H9 (cell line): ENCODE data around the gene MYO18A. TPM values are rescaled to one million over a fixed set of nuclear protein-coding genes. Genes with fewer than 3 reads are reported as not detected.
A peak's percentile ranks its signal among the peaks of the same experiment; 100 is the strongest.

Experiments
- DNase-seq: peaks from one replicate; pipeline ENCODE4 v3.0.0-alpha.2; 2017
- H2AFZ ChIP-seq: one replicate; pipeline ENCODE4 v1.6.1; 2013; ENCODE audit warnings: mild to moderate bottlenecking, low read length, control low read depth, moderate library complexity
- H2AK5ac ChIP-seq: 2 replicates; pipeline ENCODE4 v1.6.1; 2013; ENCODE audit warnings: low read length, control low read depth, mixed read lengths; ENCODE audit not compliant: insufficient read length
- H2BK120ac ChIP-seq: one replicate; pipeline ENCODE4 v1.6.1; 2013; ENCODE audit warnings: low read depth, mild to moderate bottlenecking, low read length, control low read depth, inconsistent platforms; ENCODE audit not compliant: poor library complexity, severe bottlenecking
- H2BK12ac ChIP-seq: 2 replicates; pipeline ENCODE4 v1.6.1; 2013; ENCODE audit warnings: low read length, control low read depth, mixed read lengths, low read depth; ENCODE audit not compliant: insufficient read length
- H2BK15ac ChIP-seq: 2 replicates; pipeline ENCODE4 v1.6.1; 2013; ENCODE audit warnings: low read depth, low read length, control low read depth
- H2BK20ac ChIP-seq: one replicate; pipeline ENCODE4 v1.6.1; 2013; ENCODE audit warnings: low read depth, mild to moderate bottlenecking, low read length, control low read depth, inconsistent platforms; ENCODE audit not compliant: poor library complexity, severe bottlenecking
- H2BK5ac ChIP-seq: 2 replicates; pipeline ENCODE4 v1.6.1; 2013; ENCODE audit warnings: low read length, control low read depth, mixed read lengths; ENCODE audit not compliant: insufficient read length
- H3K14ac ChIP-seq: 2 replicates; pipeline ENCODE4 v1.6.1; 2013; ENCODE audit warnings: low read length, control low read depth; ENCODE audit not compliant: insufficient read depth
- H3K18ac ChIP-seq: 2 replicates; pipeline ENCODE4 v1.6.1; 2013; ENCODE audit warnings: low read depth, mild to moderate bottlenecking, mixed read lengths, low read length, control low read depth; ENCODE audit not compliant: insufficient read length
- H3K23ac ChIP-seq: 2 replicates; pipeline ENCODE4 v1.6.1; 2013; ENCODE audit warnings: low read length, control low read depth, mixed read lengths, low read depth; ENCODE audit not compliant: insufficient read length
- H3K23me2 ChIP-seq: 2 replicates; pipeline ENCODE4 v1.6.1; 2013; ENCODE audit warnings: low read depth, mild to moderate bottlenecking, mixed read lengths, low read length, control low read depth; ENCODE audit not compliant: insufficient read length, poor library complexity, severe bottlenecking
- H3K27ac ChIP-seq: 2 replicates; pipeline ENCODE4 v1.5.1; 2013; ENCODE audit warnings: low read length, control low read depth, mixed read lengths, low read depth; ENCODE audit not compliant: insufficient read length
- H3K27me3 ChIP-seq: 2 replicates; pipeline ENCODE4 v1.6.1; 2013; ENCODE audit warnings: low read length, control low read depth, inconsistent platforms; ENCODE audit not compliant: insufficient read depth
- H3K4ac ChIP-seq: 2 replicates; pipeline ENCODE4 v1.6.1; 2013; ENCODE audit warnings: low read depth, mild to moderate bottlenecking, control low read depth, inconsistent platforms, low read length, moderate library complexity
- H3K4me1 ChIP-seq: 2 replicates; pipeline ENCODE4 v1.6.1; 2013; ENCODE audit warnings: low read length, control low read depth, inconsistent platforms; ENCODE audit not compliant: insufficient read depth
- H3K4me2 ChIP-seq: 2 replicates; pipeline ENCODE4 v1.6.1; 2013; ENCODE audit warnings: low read length, control low read depth, mixed read lengths; ENCODE audit not compliant: insufficient read length, insufficient read depth
- H3K56ac ChIP-seq: 2 replicates; pipeline ENCODE4 v1.6.1; 2013; ENCODE audit warnings: low read depth, mild to moderate bottlenecking, mixed read lengths, low read length, control low read depth; ENCODE audit not compliant: insufficient read length
- H3K79me1 ChIP-seq: 2 replicates; pipeline ENCODE4 v1.6.1; 2013; ENCODE audit warnings: low read depth, mild to moderate bottlenecking, moderate library complexity, low read length, control low read depth, inconsistent platforms; ENCODE audit not compliant: insufficient read depth, poor library complexity, severe bottlenecking
- H3K79me2 ChIP-seq: 2 replicates; pipeline ENCODE4 v1.6.1; 2013; ENCODE audit warnings: low read length, control low read depth, inconsistent platforms; ENCODE audit not compliant: insufficient read depth
- H3K9ac ChIP-seq: 2 replicates; pipeline ENCODE4 v1.6.1; 2013; ENCODE audit warnings: low read length, control low read depth, mixed read lengths; ENCODE audit not compliant: insufficient read length; ENCODE audit errors: extremely low read depth
- H3K9me3 ChIP-seq: one replicate; pipeline ENCODE4 v1.6.1; 2013; ENCODE audit warnings: low read depth, low read length, inconsistent platforms; ENCODE audit not compliant: control insufficient read depth
- H3T11ph ChIP-seq: one replicate; pipeline ENCODE4 v1.6.1; 2013; ENCODE audit warnings: mild to moderate bottlenecking, low read length, control low read depth, inconsistent platforms
- H4K20me1 ChIP-seq: one replicate; pipeline ENCODE4 v1.6.1; 2013; ENCODE audit not compliant: control insufficient read depth, insufficient read length, insufficient read depth
- H4K5ac ChIP-seq: 2 replicates; pipeline ENCODE4 v1.6.1; 2013; ENCODE audit warnings: low read depth, mild to moderate bottlenecking, mixed read lengths, low read length, control low read depth; ENCODE audit not compliant: insufficient read length
- H4K8ac ChIP-seq: replicated peaks from 2 replicates; pipeline ENCODE4 v1.6.1; 2013; ENCODE audit warnings: low read length, control low read depth, mixed read lengths, low read depth; ENCODE audit not compliant: insufficient read length
- H4K91ac ChIP-seq: 2 replicates; pipeline ENCODE4 v1.6.1; 2013; ENCODE audit warnings: low read depth, mild to moderate bottlenecking, moderate library complexity, mixed read lengths, low read length, control low read depth; ENCODE audit not compliant: insufficient read length
- H3K27ac Mint-ChIP-seq, 3 experiments: 2 replicates in 2 of 3; 3 replicates in 1 of 3; pipeline ENCODE4 v1.8.0; 2020 to 2021; ENCODE audit warnings: mixed read lengths in 3 of 3, mild to moderate bottlenecking in 1 of 3, moderate library complexity in 1 of 3
- H3K27me3 Mint-ChIP-seq: 2 replicates; pipeline ENCODE4 v1.8.0; 2021; ENCODE audit warnings: low read depth, mild to moderate bottlenecking, moderate library complexity, mixed read lengths
- H3K36me3 Mint-ChIP-seq, 3 experiments: 2 replicates in 2 of 3; 3 replicates in 1 of 3; pipeline ENCODE4 v1.8.0; 2020 to 2021; ENCODE audit warnings: low read depth in 3 of 3, mixed read lengths in 3 of 3; ENCODE audit not compliant: insufficient read depth in 1 of 3
- H3K4me1 Mint-ChIP-seq, 2 experiments: 2 replicates each; pipeline ENCODE4 v1.8.0; 2020; ENCODE audit warnings: mixed read lengths in 2 of 2
- H3K4me3 Mint-ChIP-seq, 2 experiments: 2 replicates in 1 of 2; 3 replicates in 1 of 2; pipeline ENCODE4 v1.8.0; 2020 to 2021; ENCODE audit warnings: mild to moderate bottlenecking in 2 of 2, mixed read lengths in 2 of 2, moderate library complexity in 1 of 2
- H3K9me3 Mint-ChIP-seq, 2 experiments: 2 replicates in 1 of 2; 3 replicates in 1 of 2; pipeline ENCODE4 v1.8.0; 2020; ENCODE audit warnings: mild to moderate bottlenecking in 2 of 2, mixed read lengths in 2 of 2, moderate library complexity in 1 of 2
- WGBS: extraction: QIAGEN DNeasy Blood & Tissue Kit; methylation state at CpG from one replicate; pipeline ENCODE4 v1.1.7; 2013; ENCODE audit warnings: missing lambda C conversion rate, low lambda C conversion rate, mixed read lengths; ENCODE audit not compliant: insufficient read length; ENCODE audit errors: extremely low coverage; 5-methylcytosine and 5-hydroxymethylcytosine counted together
- total RNA-seq: library from RNA; stranded (reverse); gene quantifications from 2 replicates; pipeline ENCODE4 v1.2.1, GENCODE V29; 2021
- TF ChIP-seq, protein P1 (sequence below): fragments of 200-600 bp; sonication (generic); conservative IDR thresholded peaks from 3 replicates; pipeline ENCODE4 v1.8.0; 2021; ENCODE audit warnings: antibody characterized with exemption, mild to moderate bottlenecking

The MYO18A gene
- total RNA-seq, 1 experiment from 2014 or later: 21.6 TPM

GRCh38 chr17:29146369-29146972, 33.7 kb downstream of the MYO18A start:
- Histone ChIP-seq H2BK120ac (no peak overlapping the region), H2BK12ac (no peak overlapping the region), H3K14ac (no peak overlapping the region), H2AK5ac (no peak overlapping the region), H2BK15ac (no peak overlapping the region), H3K4ac (no peak overlapping the region), H3K56ac (no peak overlapping the region), H2AFZ (no peak overlapping the region), H3K27ac (no peak overlapping the region), H4K91ac (no peak overlapping the region), H3K27me3 (no peaks in the 10 kb centered on the region), H3K9ac (no peak overlapping the region), H3K79me2 (no peaks in the 10 kb centered on the region), H3K4me1 (peaks cover 2% of the 10 kb centered on the region; the same call in 1 of the 2 replicates), H4K8ac (no peak overlapping the region), H2BK20ac (no peak overlapping the region), H3K4me2 (no peak overlapping the region), H3K18ac (no peak overlapping the region), H3K23me2 (no peaks in the 10 kb centered on the region), H3K79me1 (no peaks in the 10 kb centered on the region), H2BK5ac (no peak overlapping the region), H3K23ac (no peak overlapping the region), H3K9me3 (no peaks in the 10 kb centered on the region), H4K5ac (no peak overlapping the region), H3T11ph (no peak overlapping the region), H4K20me1 (no peaks in the 10 kb centered on the region)
- TF ChIP-seq, protein P1, sequence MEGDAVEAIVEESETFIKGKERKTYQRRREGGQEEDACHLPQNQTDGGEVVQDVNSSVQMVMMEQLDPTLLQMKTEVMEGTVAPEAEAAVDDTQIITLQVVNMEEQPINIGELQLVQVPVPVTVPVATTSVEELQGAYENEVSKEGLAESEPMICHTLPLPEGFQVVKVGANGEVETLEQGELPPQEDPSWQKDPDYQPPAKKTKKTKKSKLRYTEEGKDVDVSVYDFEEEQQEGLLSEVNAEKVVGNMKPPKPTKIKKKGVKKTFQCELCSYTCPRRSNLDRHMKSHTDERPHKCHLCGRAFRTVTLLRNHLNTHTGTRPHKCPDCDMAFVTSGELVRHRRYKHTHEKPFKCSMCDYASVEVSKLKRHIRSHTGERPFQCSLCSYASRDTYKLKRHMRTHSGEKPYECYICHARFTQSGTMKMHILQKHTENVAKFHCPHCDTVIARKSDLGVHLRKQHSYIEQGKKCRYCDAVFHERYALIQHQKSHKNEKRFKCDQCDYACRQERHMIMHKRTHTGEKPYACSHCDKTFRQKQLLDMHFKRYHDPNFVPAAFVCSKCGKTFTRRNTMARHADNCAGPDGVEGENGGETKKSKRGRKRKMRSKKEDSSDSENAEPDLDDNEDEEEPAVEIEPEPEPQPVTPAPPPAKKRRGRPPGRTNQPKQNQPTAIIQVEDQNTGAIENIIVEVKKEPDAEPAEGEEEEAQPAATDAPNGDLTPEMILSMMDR: no peak
- DNase-seq: no peak
- H3K27ac Mint-ChIP-seq: peak overlapping the region in 1 of 3 experiments; percentile 64; a peak in 1 of 7 replicates
- H3K27me3 Mint-ChIP-seq: no peaks in the 10 kb centered on the region
- H3K9me3 Mint-ChIP-seq: no peaks in the 10 kb centered on the region; a peak in 1 of 5 replicates
- no peaks in the 10 kb centered on the region for H3K36me3 Mint-ChIP-seq
- H3K4me3 Mint-ChIP-seq: no peak overlapping the region
- H3K4me1 Mint-ChIP-seq: peaks cover 37 to 41% of the 10 kb centered on the region in 2 experiments
- no CpG with 5 or more reads among the region's 2 CpGs for WGBS
